8988T (cell line): Measurements from ENCODE around the gene RXRA.
A peak's percentile ranks its signal among the peaks of the same experiment; 100 is the strongest.

Experiments used
- DNase-seq: peaks from one replicate; pipeline ENCODE4 v3.0.0; 2011

RXRA gene

GRCh38 chr9:134386951-134387831, 60.9 kb downstream of the RXRA start:
- DNase-seq, result no peak

- no peak for DNase-seq
Observed at GRCh38 chr9:134388289-134388808, 62.1 kb downstream of the RXRA start.

- DNase-seq, result no peak
Observed at GRCh38 chr9:134388976-134389375, 62.7 kb downstream of the RXRA start.

GRCh38 chr9:134389642-134390041, 63.4 kb downstream of the RXRA start:
- DNase-seq, result no peak

- DNase-seq, result no peak
Observed at GRCh38 chr9:134390537-134390936, 64.3 kb downstream of the RXRA start.

GRCh38 chr9:134390947-134391318, 64.7 kb downstream of the RXRA start:
- no peak for DNase-seq

GRCh38 chr9:134391319-134392231, 65.3 kb downstream of the RXRA start:
- DNase-seq, result no peak

GRCh38 chr9:134392900-134393299, 66.6 kb downstream of the RXRA start:
- no peak for DNase-seq

- no peak for DNase-seq
Observed at GRCh38 chr9:134393582-134394280, 67.5 kb downstream of the RXRA start.

GRCh38 chr9:134395002-134395517, 68.8 kb downstream of the RXRA start:
- no peak for DNase-seq

GRCh38 chr9:134395737-134396257, 69.5 kb downstream of the RXRA start:
- no peak for DNase-seq

- DNase-seq, result no peak
Observed at GRCh38 chr9:134396258-134396742, 70.0 kb downstream of the RXRA start.

- DNase-seq, result peak; percentile 86
Observed at GRCh38 chr9:134396825-134397224, 70.6 kb downstream of the RXRA start.

- no peak for DNase-seq
Observed at GRCh38 chr9:134398756-134399155, 72.5 kb downstream of the RXRA start.

GRCh38 chr9:134399435-134400056, 73.3 kb downstream of the RXRA start:
- DNase-seq, result no peak

- DNase-seq, result no peak
Observed at GRCh38 chr9:134400283-134400682, 74.0 kb downstream of the RXRA start.

GRCh38 chr9:134401391-134401790, 75.1 kb downstream of the RXRA start:
- DNase-seq, result no peak

- no peak for DNase-seq
Observed at GRCh38 chr9:134402182-134402581, 75.9 kb downstream of the RXRA start.

GRCh38 chr9:134403292-134403681, 77.0 kb downstream of the RXRA start:
- DNase-seq, result no peak

- no peak for DNase-seq
Observed at GRCh38 chr9:134403682-134404301, 77.5 kb downstream of the RXRA start.
